H9 (cell line): ENCODE data around the gene BTNL3. TPM values are rescaled to one million over a fixed set of nuclear protein-coding genes. Genes with fewer than 3 reads are reported as not detected.

Experiments
- DNase-seq: peaks from one replicate; pipeline ENCODE4 v3.0.0-alpha.2; 2017
- H2AFZ ChIP-seq: one replicate; pipeline ENCODE4 v1.6.1; 2013; ENCODE audit warnings: mild to moderate bottlenecking, low read length, control low read depth, moderate library complexity
- H2AK5ac ChIP-seq: 2 replicates; pipeline ENCODE4 v1.6.1; 2013; ENCODE audit warnings: low read length, control low read depth, mixed read lengths; ENCODE audit not compliant: insufficient read length
- H2BK120ac ChIP-seq: one replicate; pipeline ENCODE4 v1.6.1; 2013; ENCODE audit warnings: low read depth, mild to moderate bottlenecking, low read length, control low read depth, inconsistent platforms; ENCODE audit not compliant: poor library complexity, severe bottlenecking
- H2BK12ac ChIP-seq: 2 replicates; pipeline ENCODE4 v1.6.1; 2013; ENCODE audit warnings: low read length, control low read depth, mixed read lengths, low read depth; ENCODE audit not compliant: insufficient read length
- H2BK15ac ChIP-seq: 2 replicates; pipeline ENCODE4 v1.6.1; 2013; ENCODE audit warnings: low read depth, low read length, control low read depth
- H2BK20ac ChIP-seq: one replicate; pipeline ENCODE4 v1.6.1; 2013; ENCODE audit warnings: low read depth, mild to moderate bottlenecking, low read length, control low read depth, inconsistent platforms; ENCODE audit not compliant: poor library complexity, severe bottlenecking
- H2BK5ac ChIP-seq: 2 replicates; pipeline ENCODE4 v1.6.1; 2013; ENCODE audit warnings: low read length, control low read depth, mixed read lengths; ENCODE audit not compliant: insufficient read length
- H3K14ac ChIP-seq: 2 replicates; pipeline ENCODE4 v1.6.1; 2013; ENCODE audit warnings: low read length, control low read depth; ENCODE audit not compliant: insufficient read depth
- H3K18ac ChIP-seq: 2 replicates; pipeline ENCODE4 v1.6.1; 2013; ENCODE audit warnings: low read depth, mild to moderate bottlenecking, mixed read lengths, low read length, control low read depth; ENCODE audit not compliant: insufficient read length
- H3K23ac ChIP-seq: 2 replicates; pipeline ENCODE4 v1.6.1; 2013; ENCODE audit warnings: low read length, control low read depth, mixed read lengths, low read depth; ENCODE audit not compliant: insufficient read length
- H3K23me2 ChIP-seq: 2 replicates; pipeline ENCODE4 v1.6.1; 2013; ENCODE audit warnings: low read depth, mild to moderate bottlenecking, mixed read lengths, low read length, control low read depth; ENCODE audit not compliant: insufficient read length, poor library complexity, severe bottlenecking
- H3K27ac ChIP-seq: 2 replicates; pipeline ENCODE4 v1.5.1; 2013; ENCODE audit warnings: low read length, control low read depth, mixed read lengths, low read depth; ENCODE audit not compliant: insufficient read length
- H3K27me3 ChIP-seq: 2 replicates; pipeline ENCODE4 v1.6.1; 2013; ENCODE audit warnings: low read length, control low read depth, inconsistent platforms; ENCODE audit not compliant: insufficient read depth
- H3K4ac ChIP-seq: 2 replicates; pipeline ENCODE4 v1.6.1; 2013; ENCODE audit warnings: low read depth, mild to moderate bottlenecking, control low read depth, inconsistent platforms, low read length, moderate library complexity
- H3K4me1 ChIP-seq: 2 replicates; pipeline ENCODE4 v1.6.1; 2013; ENCODE audit warnings: low read length, control low read depth, inconsistent platforms; ENCODE audit not compliant: insufficient read depth
- H3K4me2 ChIP-seq: 2 replicates; pipeline ENCODE4 v1.6.1; 2013; ENCODE audit warnings: low read length, control low read depth, mixed read lengths; ENCODE audit not compliant: insufficient read length, insufficient read depth
- H3K56ac ChIP-seq: 2 replicates; pipeline ENCODE4 v1.6.1; 2013; ENCODE audit warnings: low read depth, mild to moderate bottlenecking, mixed read lengths, low read length, control low read depth; ENCODE audit not compliant: insufficient read length
- H3K79me1 ChIP-seq: 2 replicates; pipeline ENCODE4 v1.6.1; 2013; ENCODE audit warnings: low read depth, mild to moderate bottlenecking, moderate library complexity, low read length, control low read depth, inconsistent platforms; ENCODE audit not compliant: insufficient read depth, poor library complexity, severe bottlenecking
- H3K79me2 ChIP-seq: 2 replicates; pipeline ENCODE4 v1.6.1; 2013; ENCODE audit warnings: low read length, control low read depth, inconsistent platforms; ENCODE audit not compliant: insufficient read depth
- H3K9ac ChIP-seq: 2 replicates; pipeline ENCODE4 v1.6.1; 2013; ENCODE audit warnings: low read length, control low read depth, mixed read lengths; ENCODE audit not compliant: insufficient read length; ENCODE audit errors: extremely low read depth
- H3K9me3 ChIP-seq: one replicate; pipeline ENCODE4 v1.6.1; 2013; ENCODE audit warnings: low read depth, low read length, inconsistent platforms; ENCODE audit not compliant: control insufficient read depth
- H3T11ph ChIP-seq: one replicate; pipeline ENCODE4 v1.6.1; 2013; ENCODE audit warnings: mild to moderate bottlenecking, low read length, control low read depth, inconsistent platforms
- H4K20me1 ChIP-seq: one replicate; pipeline ENCODE4 v1.6.1; 2013; ENCODE audit not compliant: control insufficient read depth, insufficient read length, insufficient read depth
- H4K5ac ChIP-seq: 2 replicates; pipeline ENCODE4 v1.6.1; 2013; ENCODE audit warnings: low read depth, mild to moderate bottlenecking, mixed read lengths, low read length, control low read depth; ENCODE audit not compliant: insufficient read length
- H4K8ac ChIP-seq: replicated peaks from 2 replicates; pipeline ENCODE4 v1.6.1; 2013; ENCODE audit warnings: low read length, control low read depth, mixed read lengths, low read depth; ENCODE audit not compliant: insufficient read length
- H4K91ac ChIP-seq: 2 replicates; pipeline ENCODE4 v1.6.1; 2013; ENCODE audit warnings: low read depth, mild to moderate bottlenecking, moderate library complexity, mixed read lengths, low read length, control low read depth; ENCODE audit not compliant: insufficient read length
- H3K27ac Mint-ChIP-seq, 3 experiments: 2 replicates in 2 of 3; 3 replicates in 1 of 3; pipeline ENCODE4 v1.8.0; 2020 to 2021; ENCODE audit warnings: mixed read lengths in 3 of 3, mild to moderate bottlenecking in 1 of 3, moderate library complexity in 1 of 3
- H3K27me3 Mint-ChIP-seq: 2 replicates; pipeline ENCODE4 v1.8.0; 2021; ENCODE audit warnings: low read depth, mild to moderate bottlenecking, moderate library complexity, mixed read lengths
- H3K36me3 Mint-ChIP-seq, 3 experiments: 2 replicates in 2 of 3; 3 replicates in 1 of 3; pipeline ENCODE4 v1.8.0; 2020 to 2021; ENCODE audit warnings: low read depth in 3 of 3, mixed read lengths in 3 of 3; ENCODE audit not compliant: insufficient read depth in 1 of 3
- H3K4me1 Mint-ChIP-seq, 2 experiments: 2 replicates each; pipeline ENCODE4 v1.8.0; 2020; ENCODE audit warnings: mixed read lengths in 2 of 2
- H3K4me3 Mint-ChIP-seq, 2 experiments: 2 replicates in 1 of 2; 3 replicates in 1 of 2; pipeline ENCODE4 v1.8.0; 2020 to 2021; ENCODE audit warnings: mild to moderate bottlenecking in 2 of 2, mixed read lengths in 2 of 2, moderate library complexity in 1 of 2
- H3K9me3 Mint-ChIP-seq, 2 experiments: 2 replicates in 1 of 2; 3 replicates in 1 of 2; pipeline ENCODE4 v1.8.0; 2020; ENCODE audit warnings: mild to moderate bottlenecking in 2 of 2, mixed read lengths in 2 of 2, moderate library complexity in 1 of 2
- CTCF ChIP-seq: fragments of 200-600 bp; sonication (generic); conservative IDR thresholded peaks from 3 replicates; pipeline ENCODE4 v1.8.0; 2021; ENCODE audit warnings: antibody characterized with exemption, mild to moderate bottlenecking
- WGBS: extraction: QIAGEN DNeasy Blood & Tissue Kit; methylation state at CpG from one replicate; pipeline ENCODE4 v1.1.7; 2013; ENCODE audit warnings: missing lambda C conversion rate, low lambda C conversion rate, mixed read lengths; ENCODE audit not compliant: insufficient read length; ENCODE audit errors: extremely low coverage; 5-methylcytosine and 5-hydroxymethylcytosine counted together
- total RNA-seq: library from RNA; stranded (reverse); gene quantifications from 2 replicates; pipeline ENCODE4 v1.2.1, GENCODE V29; 2021

BTNL3 gene
- total RNA-seq, 1 experiment from 2014 or later: not detected

GRCh38 chr5:181020688-181021087, 32.0 kb downstream of the BTNL3 start:
- Histone ChIP-seq H3K27ac (no peak overlapping the region), H3T11ph (no peak overlapping the region), H3K27me3 (no peaks in the 10 kb centered on the region), H3K4me2 (no peak overlapping the region), H3K79me2 (no peaks in the 10 kb centered on the region), H3K23me2 (no peaks in the 10 kb centered on the region), H4K8ac (no peak overlapping the region), H3K56ac (no peak overlapping the region), H2BK12ac (no peak overlapping the region), H2AK5ac (no peak overlapping the region), H4K91ac (no peak overlapping the region), H3K79me1 (no peaks in the 10 kb centered on the region), H3K9me3 (no peaks in the 10 kb centered on the region), H4K5ac (no peak overlapping the region), H3K4me1 (no peaks in the 10 kb centered on the region), H3K9ac (no peak overlapping the region), H3K4ac (no peak overlapping the region), H2AFZ (no peak overlapping the region), H3K23ac (no peak overlapping the region), H2BK5ac (no peak overlapping the region), H2BK20ac (no peak overlapping the region), H4K20me1 (no peaks in the 10 kb centered on the region), H2BK120ac (no peak overlapping the region), H2BK15ac (no peak overlapping the region), H3K18ac (no peak overlapping the region), H3K14ac (no peak overlapping the region)
- Mint-ChIP-seq H3K27ac (no peak overlapping the region), H3K27me3 (peaks cover 18% of the 10 kb centered on the region), H3K9me3 (peaks cover 12 to 27% of the 10 kb centered on the region in 2 experiments), H3K36me3 (peaks cover 0 to 5% (median 0%) of the 10 kb centered on the region in 3 experiments; a peak in 1 of 7 replicates), H3K4me3 (no peak overlapping the region), H3K4me1 (no peaks in the 10 kb centered on the region)
- no peak for DNase-seq
- TF ChIP-seq CTCF: no peak
- WGBS: no CpG with 5 or more reads among the region's 3 CpGs
